ENCODE data around the gene MADD. TPM values are rescaled to one million over a fixed set of nuclear protein-coding genes. Genes with fewer than 3 reads are reported as not detected.

MADD gene
- total and polyA plus RNA-seq, 2 donors (not counting 1 experiment from before 2014, with no cell fraction given): 56.8 to 108 TPM

DNA sequence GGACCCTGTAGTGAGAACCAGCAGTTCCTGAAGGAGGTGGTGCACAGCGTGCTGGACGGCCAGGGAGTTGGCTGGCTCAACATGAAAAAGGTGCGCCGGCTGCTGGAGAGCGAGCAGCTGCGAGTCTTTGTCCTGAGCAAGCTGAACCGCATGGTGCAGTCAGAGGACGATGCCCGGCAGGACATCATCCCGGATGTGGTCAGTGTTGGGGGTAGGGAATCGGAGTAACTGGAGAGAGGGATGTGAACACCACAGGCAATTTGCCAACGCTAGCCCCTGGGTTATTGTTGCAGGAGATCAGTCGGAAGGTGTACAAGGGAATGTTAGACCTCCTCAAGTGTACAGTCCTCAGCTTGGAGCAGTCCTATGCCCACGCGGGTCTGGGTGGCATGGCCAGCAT, 19.9 kb downstream of the MADD start:
- WGBS (ENCODE audit: insufficient coverage): over 99% methylated on average over 12 of the region's 15 CpGs
- no peaks in the 10 kb centered on the region for H3K4me1 ChIP-seq (ENCODE audit: control insufficient read depth in 2 of 2, insufficient read depth in 2 of 2, low read length in 2 of 2)
- H3K9me3 ChIP-seq (ENCODE audit: control extremely low read depth in 1 of 3, control insufficient read depth in 2 of 3, insufficient read depth in 1 of 3, low read length in 2 of 3): no peaks in the 10 kb centered on the region
- Mint-ChIP-seq H3K27me3 (no peaks in the 10 kb centered on the region), H3K4me3 (no peak overlapping the region), H3K27ac (no peak overlapping the region), H3K4me1 (no peaks in the 10 kb centered on the region), H3K9me3 (ENCODE audit: insufficient read depth) (no peaks in the 10 kb centered on the region)
- no peak for DNase-seq
- intact Hi-C loops (cut with micrococcal nuclease): no loop called here
- no peaks in the 10 kb centered on the region for H3K27me3 ChIP-seq (replicated peaks in 1 of 4; ENCODE audit: control extremely low read depth in 1 of 4, control insufficient read depth in 3 of 4, insufficient read depth in 4 of 4, low read length in 3 of 4)
- TF ChIP-seq EZH2 (IDR thresholded peaks at IDR 0.05; ENCODE audit: borderline replicate concordance, insufficient read depth, low read depth, low read length, poor library complexity, severe bottlenecking): no peak
- no peak for TF ChIP-seq CTCF (IDR thresholded peaks at IDR 0.05)
- H3K4me3 ChIP-seq (ENCODE audit: control extremely low read depth in 1 of 5, extremely low read depth in 1 of 5, insufficient read depth in 1 of 5, low read depth in 2 of 5, low read length in 4 of 5): no peak overlapping the region
- H3K27ac ChIP-seq (ENCODE audit: low read length in 2 of 2): no peak overlapping the region
- H3K79me2 ChIP-seq (ENCODE audit: control insufficient read depth, insufficient read depth, low read length): peaks cover 6% of the 10 kb centered on the region
- H3K36me3 ChIP-seq (replicated peaks in 1 of 2; ENCODE audit: control extremely low read depth in 1 of 2, control insufficient read depth in 1 of 2, extremely low read depth in 1 of 2, insufficient read depth in 2 of 2, low read length in 1 of 2): peaks cover 5 to 82% of the 10 kb centered on the region in 2 experiments
- H3K4me2 ChIP-seq (replicated peaks; ENCODE audit: low read depth, low read length, poor library complexity, severe bottlenecking): no peak overlapping the region
- H4K20me1 ChIP-seq (ENCODE audit: control insufficient read depth, insufficient read depth, low read length, poor library complexity, severe bottlenecking): no peaks in the 10 kb centered on the region
- no peak for ATAC-seq (ENCODE audit: low read depth)
- ChIA-PET POLR2A (no interaction called here), CTCF (no interaction called here)
- H2AFZ ChIP-seq (ENCODE audit: insufficient read depth, low read depth, low read length, poor library complexity, severe bottlenecking): no peak overlapping the region
- H3K9ac ChIP-seq (ENCODE audit: low read length): no peak overlapping the region

DNA sequence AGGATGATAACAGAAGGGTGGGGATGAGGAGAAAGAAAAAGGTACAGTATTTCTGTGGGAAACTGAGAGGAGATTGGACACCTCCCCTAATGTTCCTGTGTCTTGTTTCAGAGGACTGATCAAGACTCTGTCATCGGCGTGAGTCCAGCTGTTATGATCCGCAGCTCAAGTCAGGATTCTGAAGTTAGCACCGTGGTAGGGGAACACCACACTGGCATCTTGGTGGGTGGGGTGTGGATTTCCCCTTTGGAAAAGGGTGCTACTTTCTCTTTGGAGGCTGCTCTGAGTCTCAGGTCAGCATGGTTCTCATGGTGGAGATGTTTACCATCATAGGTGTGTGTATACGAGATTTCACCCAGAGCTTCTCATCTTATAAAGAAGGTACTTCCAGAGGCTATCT, 25.5 kb downstream of the MADD start:
- no peak overlapping the region for H2AFZ ChIP-seq (ENCODE audit: insufficient read depth, low read depth, low read length, poor library complexity, severe bottlenecking)
- H3K27me3 ChIP-seq (replicated peaks in 1 of 4; ENCODE audit: control extremely low read depth in 1 of 4, control insufficient read depth in 3 of 4, insufficient read depth in 4 of 4, low read length in 3 of 4): no peaks in the 10 kb centered on the region
- peaks cover 0 to 4% (median 0%) of the 10 kb centered on the region in 3 donors for H3K9me3 ChIP-seq (ENCODE audit: control extremely low read depth in 1 of 3, control insufficient read depth in 2 of 3, insufficient read depth in 1 of 3, low read length in 2 of 3)
- POLR2A ChIA-PET: interaction anchor here (0.5 to 0.6 kb wide), 2 partner anchors 19 to 81 kb away, joined by 5 read pairs; partner anchors contain the start of gene DDB2
- Mint-ChIP-seq H3K4me3 (no peak overlapping the region), H3K9me3 (ENCODE audit: insufficient read depth) (no peaks in the 10 kb centered on the region), H3K27me3 (no peaks in the 10 kb centered on the region), H3K4me1 (no peaks in the 10 kb centered on the region), H3K27ac (no peak overlapping the region)
- no peaks in the 10 kb centered on the region for H4K20me1 ChIP-seq (ENCODE audit: control insufficient read depth, insufficient read depth, low read length, poor library complexity, severe bottlenecking)
- intact Hi-C loops (cut with micrococcal nuclease): no loop called here
- H3K9ac ChIP-seq (ENCODE audit: low read length): no peak overlapping the region
- no peaks in the 10 kb centered on the region for H3K79me2 ChIP-seq (ENCODE audit: control insufficient read depth, insufficient read depth, low read length)
- no peak overlapping the region for H3K4me2 ChIP-seq (replicated peaks; ENCODE audit: low read depth, low read length, poor library complexity, severe bottlenecking)
- no peak for ATAC-seq (ENCODE audit: low read depth)
- H3K4me1 ChIP-seq (ENCODE audit: control insufficient read depth in 2 of 2, insufficient read depth in 2 of 2, low read length in 2 of 2): no peaks in the 10 kb centered on the region
- WGBS (ENCODE audit: insufficient coverage): 96% methylated on average over 4 of the region's 5 CpGs
- no peak for DNase-seq
- CTCF ChIA-PET: interaction anchor here (1.3 kb wide), 1 partner anchor 119 kb away, joined by 3 read pairs; no protein-coding TSS in a partner anchor
- H3K36me3 ChIP-seq (replicated peaks in 1 of 2; ENCODE audit: control extremely low read depth in 1 of 2, control insufficient read depth in 1 of 2, extremely low read depth in 1 of 2, insufficient read depth in 2 of 2, low read length in 1 of 2): peaks cover 8 to 70% of the 10 kb centered on the region in 2 experiments
- no peak overlapping the region for H3K4me3 ChIP-seq (ENCODE audit: control extremely low read depth in 1 of 5, extremely low read depth in 1 of 5, insufficient read depth in 1 of 5, low read depth in 2 of 5, low read length in 4 of 5)
- TF ChIP-seq EZH2 (IDR thresholded peaks at IDR 0.05; ENCODE audit: borderline replicate concordance, insufficient read depth, low read depth, low read length, poor library complexity, severe bottlenecking) (no peak), CTCF (IDR thresholded peaks at IDR 0.05) (no peak)
- no peak overlapping the region for H3K27ac ChIP-seq (ENCODE audit: low read length in 2 of 2)

Data from B cell (primary cell).